Transverse colon (tissue), 3 donors: ENCODE measurements around the gene TBC1D19.

ENCODE experiments used
- POLR2A ChIP-seq: fragments of 450-650 bp; IDR thresholded peaks from one replicate; pipeline ENCODE4 v1.6.1; 2016; ENCODE audit warnings: antibody characterized with exemption, mild to moderate bottlenecking, moderate library complexity
- TF ChIP-seq, protein P1 (sequence below), 5 experiments: fragments of 200-600 bp in 3 of 5; fragments of 450-650 bp in 2 of 5; sonication (generic) in 3 of 5; IDR thresholded peaks; 1 replicate in 2 of 5; 2 replicates in 3 of 5; pipeline ENCODE4 v1.5.1; 2016 to 2017; ENCODE audit warnings: antibody characterized with exemption in 5 of 5, inconsistent platforms in 3 of 5, mild to moderate bottlenecking in 2 of 5, moderate library complexity in 1 of 5

DNA sequence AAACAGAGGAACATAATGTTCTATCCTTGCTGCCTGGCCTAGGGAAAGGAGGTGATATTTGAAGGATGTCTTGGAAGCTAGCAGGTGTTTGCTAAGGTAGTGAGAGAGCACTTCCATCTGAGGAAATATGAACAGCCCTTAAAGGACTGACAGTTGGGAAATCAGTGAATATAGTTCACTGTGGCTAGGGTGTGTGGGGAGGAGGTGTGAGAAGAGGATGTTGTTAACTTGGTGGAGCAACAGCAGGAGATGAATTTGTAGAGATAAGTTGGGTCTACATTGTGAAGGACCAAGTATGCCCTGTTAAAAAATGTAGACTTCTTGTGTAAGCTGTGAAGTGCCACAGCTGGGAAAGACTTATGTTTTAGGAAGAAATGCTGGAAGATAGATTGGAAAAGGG, 25.5 kb downstream of the TBC1D19 start:
- TF ChIP-seq, protein P1, sequence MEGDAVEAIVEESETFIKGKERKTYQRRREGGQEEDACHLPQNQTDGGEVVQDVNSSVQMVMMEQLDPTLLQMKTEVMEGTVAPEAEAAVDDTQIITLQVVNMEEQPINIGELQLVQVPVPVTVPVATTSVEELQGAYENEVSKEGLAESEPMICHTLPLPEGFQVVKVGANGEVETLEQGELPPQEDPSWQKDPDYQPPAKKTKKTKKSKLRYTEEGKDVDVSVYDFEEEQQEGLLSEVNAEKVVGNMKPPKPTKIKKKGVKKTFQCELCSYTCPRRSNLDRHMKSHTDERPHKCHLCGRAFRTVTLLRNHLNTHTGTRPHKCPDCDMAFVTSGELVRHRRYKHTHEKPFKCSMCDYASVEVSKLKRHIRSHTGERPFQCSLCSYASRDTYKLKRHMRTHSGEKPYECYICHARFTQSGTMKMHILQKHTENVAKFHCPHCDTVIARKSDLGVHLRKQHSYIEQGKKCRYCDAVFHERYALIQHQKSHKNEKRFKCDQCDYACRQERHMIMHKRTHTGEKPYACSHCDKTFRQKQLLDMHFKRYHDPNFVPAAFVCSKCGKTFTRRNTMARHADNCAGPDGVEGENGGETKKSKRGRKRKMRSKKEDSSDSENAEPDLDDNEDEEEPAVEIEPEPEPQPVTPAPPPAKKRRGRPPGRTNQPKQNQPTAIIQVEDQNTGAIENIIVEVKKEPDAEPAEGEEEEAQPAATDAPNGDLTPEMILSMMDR (IDR thresholded peaks at IDR 0.05) = no peak
- no peak for TF ChIP-seq POLR2A
